ENCODE measurements around the gene CCDC71L. TPM values are rescaled to one million over a fixed set of nuclear protein-coding genes. Genes with fewer than 3 reads are reported as not detected.

Gene CCDC71L
- polyA plus RNA-seq, 3 donors = 2.9 to 5.1 (median 3.5) TPM

- Histone ChIP-seq H3K79me2 (ENCODE audit: insufficient read depth, low read length) (no peaks in the 10 kb centered on the region), H3K4me3 (replicated peaks in 1 of 3; ENCODE audit: low read depth in 2 of 3, low read length in 3 of 3) (no peak overlapping the region), H3K4me1 (ENCODE audit: control insufficient read depth in 1 of 2, insufficient read depth in 2 of 2, low read length in 2 of 2) (no peaks in the 10 kb centered on the region), H4K20me1 (ENCODE audit: insufficient read depth, low read length) (no peaks in the 10 kb centered on the region), H3K9me3 (replicated peaks in 1 of 2; ENCODE audit: control insufficient read depth in 1 of 2, insufficient read depth in 1 of 2, low read length in 2 of 2) (peaks cover 0 to 3% of the 10 kb centered on the region in 2 donors), H3K36me3 (replicated peaks in 1 of 2; ENCODE audit: control insufficient read depth in 1 of 2, insufficient read depth in 2 of 2, low read length in 2 of 2) (no peaks in the 10 kb centered on the region), H3K4me2 (replicated peaks; ENCODE audit: extremely low read depth, low read length, poor library complexity, severe bottlenecking) (no peak overlapping the region), H3K27ac (ENCODE audit: low read depth in 1 of 2, low read length in 2 of 2) (no peak overlapping the region), H3K9ac (ENCODE audit: insufficient read depth, low read length, poor library complexity, severe bottlenecking) (no peak overlapping the region), H3K27me3 (ENCODE audit: control insufficient read depth in 2 of 2, insufficient read depth in 2 of 2, low read length in 2 of 2) (no peaks in the 10 kb centered on the region), H2AFZ (ENCODE audit: insufficient read depth, low read depth, low read length, poor library complexity, severe bottlenecking) (no peak overlapping the region)
- no peak for TF ChIP-seq CTCF (IDR thresholded peaks at IDR 0.05)
- no peaks in the 10 kb centered on the region for H3K4me1 Mint-ChIP-seq
- peaks cover 2 to 8% (median 3%) of the 10 kb centered on the region in 7 donors for H3K9me3 Mint-ChIP-seq
- H3K27me3 Mint-ChIP-seq (ENCODE audit: low read depth in 3 of 3) = peaks cover 0 to 2% (median 0%) of the 10 kb centered on the region in 3 donors
- DNase-seq = no peak
- no peak overlapping the region for H3K27ac Mint-ChIP-seq
- intact Hi-C loops (cut with micrococcal nuclease) = no loop called here
- no peak overlapping the region for H3K4me3 Mint-ChIP-seq
- H3K36me3 Mint-ChIP-seq = no peaks in the 10 kb centered on the region
Observed at GRCh38 chr7:106620034-106620433, 40.9 kb downstream of the CCDC71L start.

- H3K9ac ChIP-seq (ENCODE audit: insufficient read depth, low read length, poor library complexity, severe bottlenecking) = no peak overlapping the region
- no peak for TF ChIP-seq CTCF (IDR thresholded peaks at IDR 0.05)
- H3K36me3 ChIP-seq (replicated peaks in 1 of 2; ENCODE audit: control insufficient read depth in 1 of 2, insufficient read depth in 2 of 2, low read length in 2 of 2) = no peaks in the 10 kb centered on the region
- Mint-ChIP-seq H3K4me3 (no peak overlapping the region), H3K27ac (no peak overlapping the region), H3K9me3 (peaks cover 2 to 8% (median 3%) of the 10 kb centered on the region in 7 donors), H3K4me1 (no peaks in the 10 kb centered on the region), H3K36me3 (no peaks in the 10 kb centered on the region), H3K27me3 (ENCODE audit: low read depth in 3 of 3) (peaks cover 0 to 2% (median 0%) of the 10 kb centered on the region in 3 donors)
- no peaks in the 10 kb centered on the region for H4K20me1 ChIP-seq (ENCODE audit: insufficient read depth, low read length)
- no peak for DNase-seq
- no peaks in the 10 kb centered on the region for H3K27me3 ChIP-seq (ENCODE audit: control insufficient read depth in 2 of 2, insufficient read depth in 2 of 2, low read length in 2 of 2)
- H3K79me2 ChIP-seq (ENCODE audit: insufficient read depth, low read length) = no peaks in the 10 kb centered on the region
- peaks cover 0 to 3% of the 10 kb centered on the region in 2 donors for H3K9me3 ChIP-seq (replicated peaks in 1 of 2; ENCODE audit: control insufficient read depth in 1 of 2, insufficient read depth in 1 of 2, low read length in 2 of 2)
- no peak overlapping the region for H2AFZ ChIP-seq (ENCODE audit: insufficient read depth, low read depth, low read length, poor library complexity, severe bottlenecking)
- no peak overlapping the region for H3K4me2 ChIP-seq (replicated peaks; ENCODE audit: extremely low read depth, low read length, poor library complexity, severe bottlenecking)
- H3K27ac ChIP-seq (ENCODE audit: low read depth in 1 of 2, low read length in 2 of 2) = no peak overlapping the region
- no peak overlapping the region for H3K4me3 ChIP-seq (replicated peaks in 1 of 3; ENCODE audit: low read depth in 2 of 3, low read length in 3 of 3)
- no peaks in the 10 kb centered on the region for H3K4me1 ChIP-seq (ENCODE audit: control insufficient read depth in 1 of 2, insufficient read depth in 2 of 2, low read length in 2 of 2)
- no CpG with 5 or more reads among the region's 4 CpGs for WGBS (ENCODE audit: insufficient coverage)
- intact Hi-C loops (cut with micrococcal nuclease) = no loop called here
Observed at GRCh38 chr7:106619213-106619612, 41.7 kb downstream of the CCDC71L start.
